ENCODE data around the gene SYNE2.
A peak's percentile ranks its signal among the peaks of the same experiment; 100 is the strongest.

Gene SYNE2

DNA sequence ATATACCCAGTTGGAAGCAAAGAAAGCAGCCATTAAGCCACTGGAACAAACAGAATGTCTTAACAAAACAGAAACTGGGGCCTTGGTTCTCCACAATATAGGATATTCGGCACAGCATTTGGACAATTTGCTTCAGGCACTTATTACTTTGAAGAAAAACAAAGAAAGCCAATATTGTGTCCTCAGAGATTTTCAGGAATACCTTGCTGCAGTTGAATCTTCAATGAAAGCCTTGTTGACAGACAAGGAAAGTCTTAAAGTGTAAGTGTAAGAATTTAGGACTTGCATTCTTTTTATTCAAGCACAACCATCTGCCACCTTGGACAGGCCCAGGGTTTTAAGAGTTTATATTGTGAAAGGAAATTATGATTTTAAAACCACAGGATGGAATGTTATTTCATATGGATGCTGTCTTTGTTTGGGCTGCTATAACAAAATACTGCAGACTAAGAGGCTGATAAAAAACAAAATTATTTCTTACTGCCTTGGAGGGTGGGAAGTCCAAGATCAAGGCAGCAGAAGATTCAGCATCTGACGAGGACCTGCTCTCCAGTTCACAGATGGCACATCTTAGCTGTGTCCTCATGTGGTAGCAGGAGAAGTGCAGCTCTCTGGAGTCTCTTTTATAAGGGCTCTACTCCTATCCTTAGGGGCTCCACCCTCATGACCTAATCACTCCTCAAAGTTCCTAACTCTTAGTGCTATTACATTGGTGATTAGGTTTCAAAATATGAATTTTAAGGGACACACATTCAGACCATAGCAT lies 197.0 kb downstream of the SYNE2 start:
- H3K36me3 ChIP-seq (replicated peaks) = no peaks in the 10 kb centered on the region
- no peak for DNase-seq
- in situ Hi-C loops (cut with HindIII; ENCODE audit: low pct_ligation_motif_present, low sequenced_read_pairs) = no loop called here

DNA sequence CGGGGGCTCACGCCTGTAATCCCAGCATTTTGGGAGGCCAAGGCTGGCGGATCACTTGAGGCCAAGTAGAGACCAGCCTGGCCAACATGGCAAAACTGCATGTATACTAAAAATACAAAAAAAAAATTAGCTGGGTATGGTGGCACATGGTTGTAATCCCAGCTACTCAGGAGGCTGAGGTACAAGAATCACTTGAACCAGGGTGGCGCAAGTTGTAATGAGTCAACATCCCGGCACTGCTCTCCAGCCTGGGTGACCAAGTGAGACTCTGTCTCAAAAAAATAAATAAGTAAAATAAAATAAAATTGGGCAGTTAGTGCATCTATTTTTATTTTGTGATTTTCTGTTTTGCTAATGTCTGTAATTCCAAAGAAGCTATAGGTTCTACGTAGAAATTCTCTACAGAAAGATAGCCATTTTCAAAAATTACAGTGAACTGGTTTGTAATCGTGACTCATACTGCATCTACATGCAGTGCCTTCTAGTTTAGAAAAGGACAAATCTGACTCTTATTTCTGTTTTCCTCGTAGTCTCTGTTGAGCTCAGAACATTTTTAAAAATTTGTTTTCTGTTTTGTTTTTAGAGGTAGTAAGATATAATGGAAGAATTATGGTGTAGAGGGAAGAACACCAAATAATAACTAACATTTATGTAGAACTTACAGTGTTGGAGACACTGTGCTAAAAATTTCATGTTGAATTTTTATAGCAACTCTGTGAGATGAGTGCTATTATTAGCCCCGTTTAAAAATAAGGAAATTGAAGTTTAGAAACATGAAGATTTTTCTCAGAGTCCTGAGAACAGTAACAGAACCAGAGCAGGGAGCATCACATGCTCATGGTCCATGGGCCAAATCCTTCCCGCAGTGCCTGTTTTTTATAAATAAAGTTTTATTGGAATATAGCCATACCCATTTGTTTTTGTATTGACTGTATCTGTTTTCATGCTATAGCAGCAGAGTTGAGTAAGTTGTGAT lies 201.2 kb downstream of the SYNE2 start:
- DNase-seq = peak; percentile 53
- TF ChIP-seq, protein P1, sequence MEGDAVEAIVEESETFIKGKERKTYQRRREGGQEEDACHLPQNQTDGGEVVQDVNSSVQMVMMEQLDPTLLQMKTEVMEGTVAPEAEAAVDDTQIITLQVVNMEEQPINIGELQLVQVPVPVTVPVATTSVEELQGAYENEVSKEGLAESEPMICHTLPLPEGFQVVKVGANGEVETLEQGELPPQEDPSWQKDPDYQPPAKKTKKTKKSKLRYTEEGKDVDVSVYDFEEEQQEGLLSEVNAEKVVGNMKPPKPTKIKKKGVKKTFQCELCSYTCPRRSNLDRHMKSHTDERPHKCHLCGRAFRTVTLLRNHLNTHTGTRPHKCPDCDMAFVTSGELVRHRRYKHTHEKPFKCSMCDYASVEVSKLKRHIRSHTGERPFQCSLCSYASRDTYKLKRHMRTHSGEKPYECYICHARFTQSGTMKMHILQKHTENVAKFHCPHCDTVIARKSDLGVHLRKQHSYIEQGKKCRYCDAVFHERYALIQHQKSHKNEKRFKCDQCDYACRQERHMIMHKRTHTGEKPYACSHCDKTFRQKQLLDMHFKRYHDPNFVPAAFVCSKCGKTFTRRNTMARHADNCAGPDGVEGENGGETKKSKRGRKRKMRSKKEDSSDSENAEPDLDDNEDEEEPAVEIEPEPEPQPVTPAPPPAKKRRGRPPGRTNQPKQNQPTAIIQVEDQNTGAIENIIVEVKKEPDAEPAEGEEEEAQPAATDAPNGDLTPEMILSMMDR (IDR thresholded peaks at IDR 0.05; ENCODE audit: low read depth, low read length, missing control alignments) = no peak
- Histone ChIP-seq H3K36me3 (replicated peaks) (no peaks in the 10 kb centered on the region), H3K27me3 (replicated peaks) (no peaks in the 10 kb centered on the region), H3K4me3 (ENCODE audit: low read depth, low read length) (no peak overlapping the region), H3K27ac (peak overlapping the region; percentile 61)
- in situ Hi-C loops (cut with HindIII; ENCODE audit: low pct_ligation_motif_present, low sequenced_read_pairs) = no loop called here

More for the DNA sequence above, 197.0 kb downstream of the SYNE2 start:
- TF ChIP-seq, protein P1 (IDR thresholded peaks at IDR 0.05; ENCODE audit: low read depth, low read length, missing control alignments) = no peak
- H3K27ac ChIP-seq = no peak overlapping the region
- no peak overlapping the region for H3K4me3 ChIP-seq (ENCODE audit: low read depth, low read length)
- no peaks in the 10 kb centered on the region for H3K27me3 ChIP-seq (replicated peaks)

DNA sequence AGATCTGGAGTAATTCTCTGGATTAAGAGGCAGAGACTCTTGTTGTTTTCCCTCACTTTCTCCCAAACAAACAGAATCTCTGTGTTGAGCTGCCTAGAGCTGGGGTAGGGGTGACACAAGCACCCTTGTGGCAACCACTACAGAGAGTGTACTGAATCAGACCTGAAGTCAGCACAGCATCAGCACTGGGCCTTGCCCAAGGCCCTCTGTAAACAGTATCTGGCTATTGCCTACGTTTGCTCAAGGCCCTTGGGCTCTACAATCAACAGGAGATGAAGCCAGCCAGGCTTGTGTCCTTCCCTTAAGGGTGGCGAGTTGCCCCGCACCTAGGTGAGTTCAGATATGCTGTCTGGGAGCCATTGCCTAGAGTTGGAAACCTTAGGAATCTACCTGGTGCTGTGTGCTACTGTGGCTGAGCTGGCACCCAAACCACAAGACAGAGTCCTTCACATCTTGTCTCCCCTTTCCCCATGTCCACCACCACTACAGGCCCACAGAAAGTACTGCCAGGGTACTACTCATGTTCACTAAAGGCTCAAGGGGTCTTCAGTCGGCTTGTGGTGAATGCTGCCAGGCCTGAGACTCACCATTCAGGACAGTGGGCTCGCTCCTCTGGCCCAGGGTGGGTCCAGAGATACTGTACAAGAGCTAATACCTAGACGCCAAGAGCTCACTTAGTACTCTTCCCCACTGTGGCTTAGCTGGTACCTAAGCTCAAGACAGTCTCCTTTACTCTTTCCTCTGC lies 206.8 kb downstream of the SYNE2 start:
- Histone ChIP-seq H3K4me3 (ENCODE audit: low read depth, low read length) (no peak overlapping the region), H3K27me3 (replicated peaks) (no peaks in the 10 kb centered on the region), H3K27ac (no peak overlapping the region), H3K36me3 (replicated peaks) (no peaks in the 10 kb centered on the region)
- in situ Hi-C loops (cut with HindIII; ENCODE audit: low pct_ligation_motif_present, low sequenced_read_pairs) = no loop called here
- TF ChIP-seq, protein P1 (IDR thresholded peaks at IDR 0.05; ENCODE audit: low read depth, low read length, missing control alignments) = no peak
- DNase-seq = no peak

DNA sequence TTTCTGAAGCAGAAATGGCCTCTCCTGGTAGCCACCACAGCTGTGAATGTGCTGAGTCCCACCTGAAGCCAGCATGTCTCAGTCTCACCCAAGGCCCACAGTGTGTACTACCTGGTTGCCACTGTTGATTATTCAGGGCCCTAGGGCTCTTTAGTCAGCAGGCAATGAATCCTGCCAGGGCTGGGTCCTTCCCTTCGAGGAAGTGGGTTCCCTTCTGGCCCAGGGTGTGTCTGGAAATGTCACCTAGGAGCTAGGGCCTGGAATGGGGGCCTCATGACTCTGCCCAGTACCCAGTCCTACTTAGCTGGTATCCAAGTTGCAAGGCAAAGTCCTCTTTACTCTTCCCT lies 207.4 kb downstream of the SYNE2 start:
- TF ChIP-seq, protein P1 (IDR thresholded peaks at IDR 0.05; ENCODE audit: low read depth, low read length, missing control alignments) = no peak
- no peaks in the 10 kb centered on the region for H3K27me3 ChIP-seq (replicated peaks)
- no peak overlapping the region for H3K4me3 ChIP-seq (ENCODE audit: low read depth, low read length)
- in situ Hi-C loops (cut with HindIII; ENCODE audit: low pct_ligation_motif_present, low sequenced_read_pairs) = no loop called here
- DNase-seq = no peak
- no peak overlapping the region for H3K27ac ChIP-seq
- no peaks in the 10 kb centered on the region for H3K36me3 ChIP-seq (replicated peaks)

DNA sequence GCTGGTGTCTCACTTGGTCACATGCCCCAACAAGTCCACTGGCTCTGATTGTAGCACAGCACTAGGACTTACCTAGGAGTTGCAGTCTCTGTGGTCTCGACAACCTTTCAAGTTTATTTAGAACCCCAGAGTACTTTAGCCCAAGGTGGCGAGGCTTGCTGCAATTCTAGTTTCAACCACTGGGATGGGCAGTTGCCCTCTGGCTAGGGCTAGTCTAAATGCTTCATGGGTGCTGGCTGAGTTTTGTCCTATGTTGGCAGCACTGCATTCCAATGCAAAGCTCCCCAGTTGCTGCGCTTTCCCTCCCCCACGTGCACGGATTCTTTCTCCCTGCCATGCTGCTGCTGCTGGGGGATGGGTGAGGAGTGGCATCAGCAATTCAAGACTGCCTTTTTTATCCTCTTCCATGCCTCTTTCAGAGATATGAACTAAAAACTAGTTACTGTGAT lies 207.9 kb downstream of the SYNE2 start:
- H3K4me3 ChIP-seq (ENCODE audit: low read depth, low read length) = no peak overlapping the region
- no peaks in the 10 kb centered on the region for H3K27me3 ChIP-seq (replicated peaks)
- DNase-seq = peak; percentile 9
- no peak overlapping the region for H3K27ac ChIP-seq
- no peaks in the 10 kb centered on the region for H3K36me3 ChIP-seq (replicated peaks)
- in situ Hi-C loops (cut with HindIII; ENCODE audit: low pct_ligation_motif_present, low sequenced_read_pairs) = no loop called here
- TF ChIP-seq, protein P1 (IDR thresholded peaks at IDR 0.05; ENCODE audit: low read depth, low read length, missing control alignments) = peak; percentile 78
